B cell (primary cell): ENCODE results near the gene DIMT1. TPM values are rescaled to one million over a fixed set of nuclear protein-coding genes. Genes with fewer than 3 reads are reported as not detected.

Experiments
- ATAC-seq: fragments of 200-7000 bp; cut with Tn5 transposase; one replicate; pipeline ENCODE4 v1.10.0; 2021; ENCODE audit warnings: low read depth, mild to moderate bottlenecking, moderate number of reproducible peaks, moderate library complexity
- CTCF ChIA-PET: fragments of 350-600 bp; sonication (Branson Sonifier 250); formaldehyde crosslinking; loops from one replicate; lab custom pipeline; 2021; ENCODE audit warnings: antibody characterized with exemption, inconsistent platforms; lab: Charles Lee
- POLR2A ChIA-PET: fragments of 350-600 bp; sonication (Branson Sonifier 250); formaldehyde crosslinking; loops from one replicate; lab custom pipeline; 2021; ENCODE audit warnings: antibody characterized with exemption; lab: Charles Lee
- DNase-seq: peaks from one replicate; pipeline ENCODE4 v3.0.0; 2013
- H2AFZ ChIP-seq: 2 replicates; pipeline ENCODE4 v1.6.1; 2012; ENCODE audit warnings: mild to moderate bottlenecking, low read depth, low read length; ENCODE audit not compliant: insufficient read depth, poor library complexity, severe bottlenecking
- H3K27ac ChIP-seq, 2 donors: 1 replicate in 1 of 2; 2 replicates in 1 of 2; pipeline ENCODE4 v1.5.1; 2012 to 2013; ENCODE audit warnings: low read length in 2 of 2, mild to moderate bottlenecking in 2 of 2, moderate library complexity in 1 of 2
- H3K27me3 ChIP-seq, 4 experiments: fragments of 200-600 bp in 1 of 4; sonication (generic) in 1 of 4; replicated peaks in 1 of 4; 1 replicate in 2 of 4; 2 replicates in 2 of 4; pipeline versions ENCODE4 v1.6.1 to v1.7.0; 2013 to 2016; ENCODE audit warnings: low read length in 3 of 4, mild to moderate bottlenecking in 2 of 4, mixed read lengths in 1 of 4, moderate library complexity in 1 of 4; ENCODE audit not compliant: insufficient read depth in 4 of 4, control insufficient read depth in 3 of 4; ENCODE audit errors: control extremely low read depth in 1 of 4
- H3K36me3 ChIP-seq, 2 experiments: replicated peaks in 1 of 2; 1 replicate in 1 of 2; 2 replicates in 1 of 2; pipeline versions ENCODE4 v1.6.1 to v1.7.1; 2013; ENCODE audit warnings: low read length in 1 of 2; ENCODE audit not compliant: insufficient read depth in 2 of 2, control insufficient read depth in 1 of 2; ENCODE audit errors: control extremely low read depth in 1 of 2, extremely low read depth in 1 of 2
- H3K4me1 ChIP-seq, 2 donors: fragments of 200-600 bp in 1 of 2; sonication (generic) in 1 of 2; 1 replicate in 1 of 2; 2 replicates in 1 of 2; pipeline versions ENCODE4 v1.5.1 to v1.6.1; 2013 to 2017; ENCODE audit warnings: low read length in 2 of 2; ENCODE audit not compliant: control insufficient read depth in 2 of 2, insufficient read depth in 2 of 2
- H3K4me2 ChIP-seq: replicated peaks from 2 replicates; pipeline ENCODE3; 2012; ENCODE audit warnings: mild to moderate bottlenecking, low read depth, low read length; ENCODE audit not compliant: poor library complexity, severe bottlenecking
- H3K4me3 ChIP-seq, 5 experiments: fragments of 200-600 bp in 1 of 5; sonication (generic) in 1 of 5; 1 replicate in 3 of 5; 2 replicates in 2 of 5; pipeline versions ENCODE4 v1.5.1 to v1.7.0; 2011 to 2016; ENCODE audit warnings: low read length in 4 of 5, mild to moderate bottlenecking in 4 of 5, low read depth in 2 of 5, control low read depth in 1 of 5, moderate library complexity in 1 of 5; ENCODE audit not compliant: insufficient read depth in 1 of 5; ENCODE audit errors: control extremely low read depth in 1 of 5, extremely low read depth in 1 of 5
- H3K79me2 ChIP-seq: fragments of 200-600 bp; sonication (generic); one replicate; pipeline ENCODE4 v1.6.0; 2016; ENCODE audit warnings: low read length; ENCODE audit not compliant: control insufficient read depth, insufficient read depth
- H3K9ac ChIP-seq: fragments of 200-600 bp; sonication (generic); 2 replicates; pipeline ENCODE4 v1.6.1; 2017; ENCODE audit warnings: mild to moderate bottlenecking, low read length, moderate library complexity
- H3K9me3 ChIP-seq, 3 donors: one replicate each; pipeline versions ENCODE4 v1.6.1 to v1.7.1; 2013; ENCODE audit warnings: low read length in 2 of 3; ENCODE audit not compliant: control insufficient read depth in 2 of 3, insufficient read depth in 1 of 3; ENCODE audit errors: control extremely low read depth in 1 of 3
- H4K20me1 ChIP-seq: 2 replicates; pipeline ENCODE4 v1.6.0; 2012; ENCODE audit warnings: mild to moderate bottlenecking, low read length; ENCODE audit not compliant: insufficient read depth, control insufficient read depth, poor library complexity, severe bottlenecking
- H3K27ac Mint-ChIP-seq: one replicate; pipeline ENCODE4 v1.8.0; 2021; ENCODE audit warnings: mixed read lengths
- H3K27me3 Mint-ChIP-seq: one replicate; pipeline ENCODE4 v1.8.0; 2021; ENCODE audit warnings: mixed read lengths
- H3K4me1 Mint-ChIP-seq: one replicate; pipeline ENCODE4 v1.8.0; 2021; ENCODE audit warnings: mixed read lengths
- H3K4me3 Mint-ChIP-seq: one replicate; pipeline ENCODE4 v1.8.0; 2021; ENCODE audit warnings: mixed read lengths
- H3K9me3 Mint-ChIP-seq: one replicate; pipeline ENCODE4 v1.8.0; 2022; ENCODE audit warnings: mixed read lengths; ENCODE audit not compliant: insufficient read depth
- CTCF ChIP-seq: fragments of 200-600 bp; IDR thresholded peaks from one replicate; pipeline ENCODE4 v1.8.0; 2022; ENCODE audit warnings: antibody characterized with exemption, mild to moderate bottlenecking
- EZH2 ChIP-seq: IDR thresholded peaks from 2 replicates; pipeline ENCODE4 v1.6.1; 2012; ENCODE audit warnings: borderline replicate concordance, low read depth, mild to moderate bottlenecking, moderate library complexity, low read length; ENCODE audit not compliant: insufficient read depth, poor library complexity, severe bottlenecking
- WGBS: methylation state at CpG from one replicate; pipeline ENCODE4 v1.1.5; 2013; ENCODE audit warnings: missing lambda C conversion rate; ENCODE audit not compliant: insufficient coverage; 5-methylcytosine and 5-hydroxymethylcytosine counted together
- intact Hi-C: fragments of 100-400 bp; cut with micrococcal nuclease; formaldehyde crosslinking; loops from one replicate; pipeline ENCODE4 v1.10.0; 2022
- polyA plus RNA-seq: library from polyadenylated mRNA; depleted of rRNA; stranded (reverse); fragments of >200 nt; gene quantifications from 2 replicates; pipeline ENCODE4 v1.2.3, GENCODE V29; 2012
- total RNA-seq, 2 donors: library from RNA; stranded (reverse); fragments of 120-200 nt in 1 of 2; gene quantifications; 1 replicate in 1 of 2; 2 replicates in 1 of 2; pipeline versions ENCODE4 v1.2.3 to v1.2.4, GENCODE V29; 2013 to 2022

The DIMT1 gene
- total and polyA plus RNA-seq, 2 donors (not counting 1 experiment from before 2014, with no cell fraction given): 16.0 to 20.7 TPM

- Mint-ChIP-seq H3K4me1 (no peaks in the 10 kb centered on the region), H3K27me3 (no peaks in the 10 kb centered on the region), H3K4me3 (no peak overlapping the region), H3K9me3 (no peaks in the 10 kb centered on the region), H3K27ac (no peak overlapping the region)
- POLR2A ChIA-PET: no interaction called here
- Histone ChIP-seq H4K20me1 (no peaks in the 10 kb centered on the region), H3K4me3 (no peak overlapping the region), H3K27ac (no peak overlapping the region), H3K79me2 (no peaks in the 10 kb centered on the region), H3K4me1 (no peaks in the 10 kb centered on the region), H3K27me3 (no peaks in the 10 kb centered on the region), H3K36me3 (peaks cover 8 to 39% of the 10 kb centered on the region in 2 experiments), H3K9ac (no peak overlapping the region), H3K4me2 (no peak overlapping the region), H3K9me3 (no peaks in the 10 kb centered on the region), H2AFZ (no peak overlapping the region)
- CTCF ChIA-PET: interaction anchor here (1.4 to 2.0 kb wide), 2 partner anchors 8 to 171 kb away, joined by 3 to 5 read pairs; no protein-coding TSS in a partner anchor
- intact Hi-C loops: no loop called here
- WGBS: 87% methylated on average over 3 of the region's 5 CpGs
- TF ChIP-seq EZH2 (no peak), CTCF (no peak)
- DNase-seq (no peak), ATAC-seq (no peak)
These were observed 8.3 kb downstream of the DIMT1 start for GRCh38 chr5:62395210-62395950.

- Mint-ChIP-seq H3K27me3 (no peaks in the 10 kb centered on the region), H3K9me3 (no peaks in the 10 kb centered on the region), H3K4me1 (no peaks in the 10 kb centered on the region), H3K4me3 (no peak overlapping the region), H3K27ac (no peak overlapping the region)
- Histone ChIP-seq H3K4me1 (no peaks in the 10 kb centered on the region), H3K4me3 (no peak overlapping the region), H3K27me3 (no peaks in the 10 kb centered on the region), H2AFZ (no peak overlapping the region), H4K20me1 (no peaks in the 10 kb centered on the region), H3K79me2 (no peaks in the 10 kb centered on the region), H3K9me3 (no peaks in the 10 kb centered on the region), H3K4me2 (no peak overlapping the region), H3K9ac (no peak overlapping the region), H3K27ac (peak overlapping the region in 1 of 2 donors; percentile 14), H3K36me3 (peaks cover 13 to 49% of the 10 kb centered on the region in 2 experiments)
- CTCF ChIA-PET: interaction anchor here (1.9 kb wide), 1 partner anchor 9 kb away, joined by 5 read pairs; no protein-coding TSS in a partner anchor
- no peak for DNase-seq
- ATAC-seq: no peak
- POLR2A ChIA-PET: no interaction called here
- intact Hi-C loops: no loop called here
- TF ChIP-seq CTCF (no peak), EZH2 (no peak)
These were observed 16.9 kb downstream of the DIMT1 start for GRCh38 chr5:62386824-62387223.
